ENCODE measurements around the gene ARMC8. TPM values are rescaled to one million over a fixed set of nuclear protein-coding genes. Genes with fewer than 3 reads are reported as not detected.
A peak's percentile ranks its signal among the peaks of the same experiment; 100 is the strongest.

The ARMC8 gene
- total RNA-seq, 1 donor from 2014 or later = 81.1 TPM

- DNase-seq (ENCODE audit: low spot score) = no peak
These were observed 10.4 kb downstream of the ARMC8 start for GRCh38 chr3:138197524-138197923.

- DNase-seq (ENCODE audit: low spot score) = no peak
These were observed 12.8 kb downstream of the ARMC8 start for GRCh38 chr3:138199851-138200250.

GRCh38 chr3:138200424-138200823 lies 13.3 kb downstream of the ARMC8 start:
- DNase-seq (ENCODE audit: low spot score) = no peak

GRCh38 chr3:138202945-138203701 lies 16.0 kb downstream of the ARMC8 start:
- DNase-seq (ENCODE audit: low spot score) = no peak

- DNase-seq (ENCODE audit: low spot score) = no peak
These were observed 16.8 kb downstream of the ARMC8 start for GRCh38 chr3:138203938-138204337.

GRCh38 chr3:138205527-138205926 lies 18.4 kb downstream of the ARMC8 start:
- DNase-seq (ENCODE audit: low spot score) = no peak

GRCh38 chr3:138206196-138206595 lies 19.1 kb downstream of the ARMC8 start:
- DNase-seq (ENCODE audit: low spot score) = no peak

GRCh38 chr3:138210528-138210927 lies 23.4 kb downstream of the ARMC8 start:
- no peak for DNase-seq (ENCODE audit: low spot score)

GRCh38 chr3:138213398-138214085 lies 26.4 kb downstream of the ARMC8 start:
- no peak for DNase-seq (ENCODE audit: low spot score)

GRCh38 chr3:138219255-138219654 lies 32.2 kb downstream of the ARMC8 start:
- DNase-seq (ENCODE audit: low spot score) = no peak

- peak; percentile 2 for DNase-seq (ENCODE audit: low spot score)
These were observed 33.1 kb downstream of the ARMC8 start for GRCh38 chr3:138220242-138220641.

- DNase-seq (ENCODE audit: low spot score) = no peak
These were observed 33.7 kb downstream of the ARMC8 start for GRCh38 chr3:138220788-138221187.

GRCh38 chr3:138222131-138222941 lies 35.2 kb downstream of the ARMC8 start:
- DNase-seq (ENCODE audit: low spot score) = no peak

GRCh38 chr3:138222942-138223287 lies 35.8 kb downstream of the ARMC8 start:
- DNase-seq (ENCODE audit: low spot score) = no peak

- peak; percentile 70 for DNase-seq (ENCODE audit: low spot score)
These were observed 40.5 kb downstream of the ARMC8 start for GRCh38 chr3:138227650-138228049.

GRCh38 chr3:138230525-138230924 lies 43.4 kb downstream of the ARMC8 start:
- DNase-seq (ENCODE audit: low spot score) = no peak

- DNase-seq (ENCODE audit: low spot score) = no peak
These were observed 45.7 kb downstream of the ARMC8 start for GRCh38 chr3:138232705-138233364.

GRCh38 chr3:138234401-138235179 lies 47.5 kb downstream of the ARMC8 start:
- DNase-seq (ENCODE audit: low spot score) = no peak

- DNase-seq (ENCODE audit: low spot score) = no peak
These were observed 51.6 kb downstream of the ARMC8 start for GRCh38 chr3:138238711-138239110.

GRCh38 chr3:138241061-138241460 lies 54.0 kb downstream of the ARMC8 start:
- DNase-seq (ENCODE audit: low spot score) = no peak

GRCh38 chr3:138241676-138242075 lies 54.6 kb downstream of the ARMC8 start:
- no peak for DNase-seq (ENCODE audit: low spot score)
